GM18520 (cell line): ENCODE results near the gene GRIPAP1.

Experiments used
- ATAC-seq: cut with Tn5 transposase; IDR thresholded peaks from one replicate; pipeline ENCODE4 v1.9.1; 2021; ENCODE audit not compliant: unreplicated experiment

The GRIPAP1 gene

GRCh38 chrX:48961585-48962091 lies 40.4 kb downstream of the GRIPAP1 start:
- ATAC-seq, result no peak

DNA sequence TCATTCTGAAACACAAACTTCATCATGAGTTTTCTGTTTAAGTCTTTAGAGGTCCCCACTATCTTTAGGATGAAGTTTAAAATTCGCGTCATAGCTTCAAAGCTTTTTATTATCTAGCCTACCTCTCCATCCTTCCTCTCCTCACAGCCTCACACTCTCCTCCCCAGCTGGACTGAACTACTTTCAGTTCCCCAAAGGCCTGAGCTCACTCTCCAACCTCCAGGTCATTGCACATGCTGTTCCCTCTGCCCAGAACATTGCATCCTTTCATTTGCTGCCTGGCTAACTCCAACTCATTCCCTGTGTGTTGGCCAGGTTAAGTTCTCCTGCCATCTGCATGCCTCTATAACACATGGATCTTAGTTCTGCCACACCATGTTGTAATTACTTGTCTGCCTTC lies 41.8 kb downstream of the GRIPAP1 start:
- ATAC-seq, result no peak

- ATAC-seq, result no peak
Measured at GRCh38 chrX:48958635-48959094, 43.4 kb downstream of the GRIPAP1 start.

DNA sequence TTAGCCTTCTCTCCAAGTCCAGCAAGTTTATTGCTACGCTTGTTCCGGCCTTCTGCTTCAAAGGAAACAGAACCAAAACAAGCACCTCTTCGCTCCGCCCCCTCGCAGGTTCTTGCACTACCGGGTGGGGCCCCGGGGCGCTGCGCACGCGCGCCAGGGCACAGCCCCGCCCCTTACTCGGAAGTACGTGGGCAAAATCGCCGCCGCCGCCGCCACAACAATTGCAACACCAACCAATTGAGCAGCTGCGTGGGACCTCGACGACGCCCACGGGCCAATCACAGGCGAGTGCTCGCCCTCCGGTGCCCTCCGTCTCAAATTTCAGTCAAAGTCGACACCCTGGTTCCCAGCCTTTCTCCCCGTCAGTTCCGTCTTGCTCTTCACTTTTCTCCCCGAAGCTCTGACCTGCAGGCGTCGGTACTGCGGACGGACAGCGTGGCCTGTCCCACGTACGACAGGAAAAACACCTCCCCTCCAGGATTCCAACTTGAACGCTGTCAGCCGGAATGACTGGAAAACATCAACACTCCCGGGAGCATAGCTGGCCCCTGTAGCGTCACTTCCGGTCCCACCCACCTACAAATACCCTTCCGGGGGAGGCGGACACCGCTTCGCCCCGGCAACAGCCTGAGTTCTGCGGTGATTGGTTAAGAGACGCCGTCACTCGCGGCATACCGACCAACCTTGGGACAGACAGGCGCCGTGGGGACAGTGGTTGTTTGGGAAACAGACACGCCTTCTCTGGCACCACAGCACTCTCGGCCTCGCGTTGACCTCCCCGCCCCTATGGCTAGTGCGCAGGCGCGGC lies 44.0 kb downstream of the GRIPAP1 start:
- ATAC-seq, result peak; percentile 89

- peak; percentile 14 for ATAC-seq
Measured at GRCh38 chrX:48957477-48957826, 44.6 kb downstream of the GRIPAP1 start, which contains the start of gene OTUD5. Gene OTUD5, minus strand, starts transcription at chrX:48957607. Its CDS starts 37 bp downstream, at chrX:48957570.

- ATAC-seq, result no peak
Measured at GRCh38 chrX:48956728-48957414, 45.2 kb downstream of the GRIPAP1 start.

DNA sequence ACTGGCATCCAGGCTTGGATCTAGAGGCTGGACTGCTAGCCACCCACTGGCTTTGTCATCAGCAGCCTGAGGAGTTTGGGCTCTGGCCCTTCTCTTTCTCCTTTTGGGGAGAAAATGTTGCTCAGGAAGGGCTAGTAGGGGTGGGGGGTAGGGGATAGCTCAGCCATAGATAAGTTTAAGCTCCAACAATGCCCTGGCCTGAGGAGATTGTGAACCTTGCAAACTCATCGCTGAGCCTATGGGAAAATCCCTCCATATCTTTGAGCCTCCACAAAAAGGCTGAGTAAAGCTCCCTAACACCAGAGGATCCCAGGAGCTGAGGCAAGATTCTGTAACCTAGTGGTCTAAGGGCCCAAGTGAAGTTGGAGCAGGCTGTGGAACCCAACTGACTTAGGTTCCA lies 53.5 kb downstream of the GRIPAP1 start:
- no peak for ATAC-seq

GRCh38 chrX:48945517-48946348 lies 56.3 kb downstream of the GRIPAP1 start:
- ATAC-seq, result peak; percentile 41

GRCh38 chrX:48942895-48943294 lies 59.2 kb downstream of the GRIPAP1 start:
- ATAC-seq, result no peak

GRCh38 chrX:48940404-48940955 lies 61.6 kb downstream of the GRIPAP1 start:
- ATAC-seq, result no peak

GRCh38 chrX:48939524-48940228 lies 62.4 kb downstream of the GRIPAP1 start:
- ATAC-seq, result no peak

DNA sequence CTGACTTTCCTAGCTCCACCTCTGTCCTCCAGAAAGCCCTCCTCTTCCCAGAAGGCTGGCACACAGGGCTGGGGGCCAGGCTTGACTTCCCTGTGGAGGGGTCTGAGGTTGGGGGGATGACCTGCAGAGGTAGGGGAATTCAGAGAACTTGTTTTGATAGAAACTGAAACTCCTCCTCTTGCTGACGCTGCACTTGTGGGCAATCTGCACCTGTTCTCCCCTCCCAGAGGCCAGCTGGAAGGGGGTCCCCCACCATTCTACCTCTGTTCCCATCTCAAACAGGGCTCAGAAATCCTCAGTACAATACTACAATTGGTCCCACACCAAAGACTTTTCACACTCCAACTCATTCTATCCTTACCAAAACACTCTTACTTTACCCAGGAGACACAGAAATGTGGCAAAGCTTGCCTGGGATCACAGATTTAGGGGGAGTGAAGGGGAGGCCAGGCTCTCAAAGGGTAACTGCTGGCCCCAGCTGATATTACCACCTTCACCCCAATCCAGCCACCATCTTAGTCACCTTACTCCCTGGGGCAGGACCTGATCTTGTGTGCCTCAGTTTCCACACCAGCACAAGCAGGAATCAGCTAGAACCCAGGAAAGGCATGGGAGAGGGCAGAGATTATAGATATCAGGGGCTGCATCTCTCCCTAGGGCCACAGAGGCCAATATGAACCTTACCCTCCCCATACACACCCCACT lies 63.2 kb downstream of the GRIPAP1 start:
- ATAC-seq, result peak; percentile 47

DNA sequence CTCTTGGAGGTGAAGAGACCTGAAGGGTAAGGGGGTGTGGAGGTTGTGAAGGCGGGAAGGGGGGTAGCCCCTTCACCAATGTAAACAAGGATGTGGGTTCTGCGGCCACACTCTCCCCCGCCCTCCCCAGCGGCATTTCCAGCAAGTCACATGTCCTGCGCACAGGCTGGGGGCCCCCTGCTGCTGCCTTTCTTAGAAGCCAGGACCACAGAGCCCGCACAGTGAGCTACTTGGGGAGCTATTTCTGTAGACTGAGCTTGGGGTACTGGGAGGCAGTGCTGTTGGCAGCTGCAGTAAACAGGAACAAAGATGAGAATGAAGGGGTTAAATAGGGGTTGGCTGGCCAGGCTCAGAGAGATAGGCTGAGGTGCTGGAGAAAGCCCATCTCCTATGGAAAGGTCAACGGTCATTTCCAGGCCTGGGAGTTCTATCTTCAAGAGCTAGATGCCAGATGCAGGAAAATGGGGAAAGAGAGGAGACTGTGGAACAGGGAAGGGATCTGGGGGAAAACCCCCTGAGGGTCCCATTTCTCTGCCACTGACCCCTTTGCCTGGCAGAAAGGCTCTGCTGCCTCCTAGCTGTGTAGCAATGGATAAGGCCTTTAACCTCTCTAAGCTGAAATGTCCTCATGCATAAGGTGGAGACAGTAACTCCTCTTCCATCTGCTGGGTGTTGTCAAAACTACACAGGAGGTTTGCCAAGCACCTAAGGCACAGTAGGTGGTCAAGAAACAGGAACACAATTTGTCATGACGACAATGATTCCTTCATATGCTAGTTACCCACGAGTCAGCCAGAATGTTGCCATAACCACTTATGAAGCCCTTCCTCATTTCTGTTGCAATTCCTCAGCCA lies 64.8 kb downstream of the GRIPAP1 start:
- peak; percentile 33 for ATAC-seq

GRCh38 chrX:48936429-48937053 lies 65.5 kb downstream of the GRIPAP1 start:
- ATAC-seq, result no peak

- no peak for ATAC-seq
Measured at GRCh38 chrX:48935301-48935670, 66.8 kb downstream of the GRIPAP1 start.

- no peak for ATAC-seq
Measured at GRCh38 chrX:48934581-48935300, 67.3 kb downstream of the GRIPAP1 start.

DNA sequence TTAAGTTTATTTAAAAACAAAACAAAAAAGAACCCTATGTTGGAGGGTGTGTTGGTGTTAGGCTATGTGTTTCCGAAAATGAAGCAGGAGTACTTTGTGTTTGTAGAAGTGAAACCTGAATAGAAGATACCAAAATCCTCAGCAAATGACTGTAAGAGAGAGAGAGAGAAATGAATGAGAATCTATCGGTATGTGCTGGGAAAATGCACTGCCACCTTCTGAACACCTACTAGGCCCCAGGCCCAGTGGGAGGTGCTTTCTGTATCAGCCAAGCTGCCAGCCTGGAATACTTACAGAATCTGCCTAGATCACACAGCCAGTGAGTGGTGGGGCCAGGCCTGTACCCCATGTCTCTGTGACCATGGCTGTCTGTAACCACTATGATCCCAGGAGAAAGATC lies 68.3 kb downstream of the GRIPAP1 start:
- no peak for ATAC-seq
